CD4-positive, CD25-positive, alpha-beta regulatory T cell (primary cell): ENCODE data around the gene ALDH2. TPM values are rescaled to one million over a fixed set of nuclear protein-coding genes. Genes with fewer than 3 reads are reported as not detected.
"Not testable (repeated sequence)": the region's sequence is repeated elsewhere in the genome, so short reads cannot be mapped to it uniquely, and the experiment has no call there.

Source experiments
- ATAC-seq, 2 donors: fragments of 150-1000 bp; cut with Tn5 transposase; one replicate each; pipeline ENCODE4 v1.10.0; 2021; ENCODE audit warnings: low read depth in 2 of 2, moderate number of reproducible peaks in 2 of 2, moderate library complexity in 1 of 2
- DNase-seq, 3 donors: peaks; one replicate each; pipeline versions ENCODE4 v3.0.0 to v3.0.0-alpha.2; 2012 to 2022; ENCODE audit warnings: mixed read lengths in 1 of 3
- H3K27ac ChIP-seq: one replicate; pipeline ENCODE4 v1.7.0; 2013; ENCODE audit warnings: mild to moderate bottlenecking, low read length; ENCODE audit not compliant: insufficient read depth, poor library complexity, severe bottlenecking
- H3K27me3 ChIP-seq: one replicate; pipeline ENCODE4 v1.7.0; 2013; ENCODE audit warnings: low read length; ENCODE audit not compliant: control insufficient read depth, insufficient read depth
- H3K36me3 ChIP-seq: one replicate; pipeline ENCODE4 v1.7.0; 2013; ENCODE audit warnings: mild to moderate bottlenecking, low read length, moderate library complexity; ENCODE audit not compliant: control insufficient read depth, insufficient read depth
- H3K4me1 ChIP-seq: 2 replicates; pipeline ENCODE4 v1.7.0; 2013; ENCODE audit warnings: mild to moderate bottlenecking, low read length; ENCODE audit not compliant: insufficient read depth, control insufficient read depth, poor library complexity, severe bottlenecking
- H3K4me3 ChIP-seq: one replicate; pipeline ENCODE4 v1.7.0; 2013; ENCODE audit warnings: low read depth, mild to moderate bottlenecking, low read length, moderate library complexity
- H3K9me3 ChIP-seq, 2 experiments: 1 replicate in 1 of 2; 2 replicates in 1 of 2; pipeline ENCODE4 v1.7.0; 2013; ENCODE audit warnings: low read length in 2 of 2, mild to moderate bottlenecking in 1 of 2, moderate library complexity in 1 of 2; ENCODE audit not compliant: control insufficient read depth in 2 of 2
- H3K27ac Mint-ChIP-seq, 3 donors: one replicate each; pipeline ENCODE4 v1.8.0; 2020 to 2022; ENCODE audit warnings: mild to moderate bottlenecking in 3 of 3, mixed read lengths in 3 of 3, moderate library complexity in 2 of 3
- H3K27me3 Mint-ChIP-seq: one replicate; pipeline ENCODE4 v1.8.0; 2022; ENCODE audit warnings: mild to moderate bottlenecking, mixed read lengths
- H3K36me3 Mint-ChIP-seq: one replicate; pipeline ENCODE4 v1.8.0; 2020; ENCODE audit warnings: mixed read lengths
- H3K4me1 Mint-ChIP-seq, 4 donors: one replicate each; pipeline ENCODE4 v1.8.0; 2020 to 2022; ENCODE audit warnings: mixed read lengths in 4 of 4, mild to moderate bottlenecking in 1 of 4
- H3K4me3 Mint-ChIP-seq, 4 donors: one replicate each; pipeline ENCODE4 v1.8.0; 2020 to 2022; ENCODE audit warnings: mild to moderate bottlenecking in 4 of 4, mixed read lengths in 4 of 4, moderate library complexity in 3 of 4
- H3K9me3 Mint-ChIP-seq, 7 donors: one replicate each; pipeline ENCODE4 v1.8.0; 2020 to 2022; ENCODE audit warnings: mixed read lengths in 7 of 7, mild to moderate bottlenecking in 3 of 7, moderate library complexity in 2 of 7
- polyA plus RNA-seq, 4 donors: library from polyadenylated mRNA; unstranded; fragments of 300-500 nt; fragmentation: Illumina TruSeq; gene quantifications; one replicate each; pipeline ENCODE4 v1.2.3, GENCODE V29; 2021
- total RNA-seq: library from RNA; stranded (reverse); gene quantifications from one replicate; pipeline ENCODE4 v1.2.3, GENCODE V29; 2022

ALDH2 gene
- total and polyA plus RNA-seq, 5 donors from 2014 or later = 0.02 to 1.7 (median 0.35) TPM

DNA sequence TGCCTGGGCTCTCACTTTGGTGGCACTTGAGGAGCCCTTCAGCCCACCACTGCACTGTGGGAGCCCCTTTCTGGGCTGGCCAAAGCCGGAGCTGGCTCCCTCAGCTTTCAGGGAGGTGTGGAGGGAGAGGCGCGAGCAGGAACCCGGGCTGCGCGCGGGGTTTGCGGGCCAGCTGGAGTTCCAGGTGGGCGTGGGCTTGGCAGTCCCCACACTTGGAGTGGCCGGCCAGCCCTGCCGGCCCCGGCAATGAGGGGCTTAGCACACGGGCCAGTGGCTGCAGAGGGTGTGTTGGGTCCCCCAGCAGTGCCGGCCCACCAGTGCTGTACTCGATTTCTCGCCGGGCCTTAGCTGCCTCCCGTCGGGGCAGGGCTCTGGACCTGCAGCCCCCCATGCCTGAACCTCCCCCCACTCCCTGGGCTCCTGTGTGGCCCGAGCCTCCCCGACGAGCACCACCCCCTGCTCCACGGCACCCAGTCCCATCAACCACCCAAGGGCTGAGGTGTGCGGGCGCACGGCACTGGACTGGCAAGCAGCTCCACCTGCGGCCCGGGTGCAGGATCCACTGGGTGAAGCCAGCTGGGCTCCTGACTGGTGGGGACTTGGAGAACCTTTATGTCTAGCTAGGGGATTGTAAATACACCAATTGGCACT, 68.9 kb downstream of the ALDH2 start:
- H3K4me3 ChIP-seq, H3K9me3 ChIP-seq, DNase-seq, H3K27me3 Mint-ChIP-seq, H3K9me3 Mint-ChIP-seq, H3K27ac ChIP-seq, H3K27ac Mint-ChIP-seq, H3K4me3 Mint-ChIP-seq, H3K27me3 ChIP-seq, ATAC-seq: not testable (repeated sequence)
- H3K4me1 ChIP-seq = peaks cover 22% of the 10 kb centered on the region
- peaks cover 0 to 49% (median 26%) of the 10 kb centered on the region in 4 donors for H3K4me1 Mint-ChIP-seq
- H3K36me3 ChIP-seq = peaks cover 15% of the 10 kb centered on the region
- H3K36me3 Mint-ChIP-seq = peaks cover 25% of the 10 kb centered on the region

DNA sequence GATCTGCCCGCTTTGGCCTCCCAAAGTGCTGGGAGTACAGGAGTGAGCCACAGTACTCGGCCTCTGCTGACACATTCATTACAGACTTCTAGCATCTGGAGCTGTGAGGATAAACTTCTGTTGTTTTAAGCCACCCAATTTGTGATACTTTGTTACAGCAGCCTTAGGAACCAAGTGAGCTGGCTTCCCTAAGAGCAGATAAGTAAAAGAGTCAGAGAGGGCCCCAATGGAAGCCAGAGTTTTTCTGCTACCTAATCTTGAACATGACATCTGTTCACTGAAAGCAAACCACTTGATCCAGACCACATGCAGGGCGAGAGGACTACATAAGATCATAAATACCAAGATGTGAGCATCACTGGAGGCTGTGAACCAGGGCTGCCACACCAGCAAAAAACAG, 71.6 kb downstream of the ALDH2 start:
- Histone ChIP-seq H3K36me3 (peaks cover 15% of the 10 kb centered on the region), H3K27me3 (no peaks in the 10 kb centered on the region), H3K9me3 (no peaks in the 10 kb centered on the region), H3K4me1 (peaks cover 38% of the 10 kb centered on the region), H3K27ac (no peak overlapping the region), H3K4me3 (no peak overlapping the region)
- H3K4me3 Mint-ChIP-seq = peak overlapping the region in 2 of 4 donors; percentile 2 to 97
- peaks cover 7% of the 10 kb centered on the region for H3K27me3 Mint-ChIP-seq
- H3K4me1 Mint-ChIP-seq = peaks cover 11 to 68% (median 39%) of the 10 kb centered on the region in 4 donors
- no peak for ATAC-seq
- H3K9me3 Mint-ChIP-seq = peaks cover 0 to 5% (median 0%) of the 10 kb centered on the region in 7 donors
- H3K36me3 Mint-ChIP-seq = peaks cover 34% of the 10 kb centered on the region
- DNase-seq = no peak
- peak overlapping the region in 2 of 3 donors; percentile 23 to 35 for H3K27ac Mint-ChIP-seq

DNA sequence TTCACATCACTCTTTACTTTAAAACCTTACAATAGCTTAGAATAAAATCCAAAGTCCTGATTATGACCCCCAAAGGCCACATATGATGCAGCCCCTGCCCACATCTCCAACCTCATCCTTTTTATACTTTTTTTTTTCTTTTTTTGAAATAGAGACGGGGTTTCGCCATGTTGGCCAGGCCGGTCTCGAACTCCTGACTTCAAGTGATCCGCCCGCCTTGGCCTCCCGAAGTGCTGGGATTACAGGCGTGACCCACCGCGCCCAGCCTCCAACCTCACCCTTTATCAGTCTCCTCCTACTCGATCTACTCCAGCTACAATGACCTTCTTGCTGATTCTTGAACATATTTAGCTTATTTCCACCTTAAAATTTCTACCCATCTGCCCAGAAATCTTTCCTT, 74.1 kb downstream of the ALDH2 start:
- Histone ChIP-seq H3K4me3 (peak overlapping the region; percentile 100), H3K9me3 (no peaks in the 10 kb centered on the region), H3K4me1 (peaks cover 46% of the 10 kb centered on the region), H3K27ac (peak overlapping the region; percentile 91), H3K27me3 (no peaks in the 10 kb centered on the region), H3K36me3 (peaks cover 18% of the 10 kb centered on the region)
- peaks cover 19 to 74% (median 47%) of the 10 kb centered on the region in 4 donors for H3K4me1 Mint-ChIP-seq
- H3K27me3 Mint-ChIP-seq = peaks cover 7% of the 10 kb centered on the region
- DNase-seq (no peak), ATAC-seq (no peak)
- H3K36me3 Mint-ChIP-seq = peaks cover 39% of the 10 kb centered on the region
- peak overlapping the region; percentile 91 to 99 (median 99) for H3K27ac Mint-ChIP-seq
- H3K4me3 Mint-ChIP-seq = peak overlapping the region; percentile 97 to 99 (median 98)
- no peaks in the 10 kb centered on the region for H3K9me3 Mint-ChIP-seq

DNA sequence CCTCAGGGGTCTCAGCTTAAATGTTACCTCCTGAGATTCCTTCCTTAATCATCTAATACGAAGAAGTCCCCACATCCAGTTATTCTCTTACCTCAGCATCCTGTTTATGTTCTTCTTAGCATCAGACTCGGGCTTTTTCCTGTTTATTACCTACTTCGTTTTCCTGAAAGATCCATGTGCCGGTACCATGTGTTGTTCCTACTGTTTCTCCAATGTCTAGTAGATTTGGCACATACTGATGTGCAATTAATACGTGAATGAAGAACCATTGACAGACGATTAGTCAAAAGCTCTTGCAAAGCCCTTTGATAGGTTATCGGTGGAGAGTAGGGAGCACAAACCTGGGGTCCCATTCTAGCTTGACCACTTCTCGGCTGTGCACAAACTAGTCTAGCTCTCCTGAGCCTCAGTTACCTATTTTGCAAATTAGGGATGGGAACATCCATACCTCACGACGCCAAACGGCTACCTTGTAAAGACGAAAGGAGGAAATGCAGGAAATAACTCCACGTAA, 74.6 kb downstream of the ALDH2 start:
- Histone ChIP-seq H3K9me3 (no peaks in the 10 kb centered on the region), H3K27ac (peak overlapping the region; percentile 91), H3K4me3 (peak overlapping the region; percentile 100), H3K27me3 (no peaks in the 10 kb centered on the region), H3K4me1 (peaks cover 46% of the 10 kb centered on the region), H3K36me3 (peaks cover 21% of the 10 kb centered on the region)
- Mint-ChIP-seq H3K9me3 (no peaks in the 10 kb centered on the region), H3K4me1 (peaks cover 19 to 73% (median 45%) of the 10 kb centered on the region in 4 donors), H3K27ac (peak overlapping the region; percentile 99 to 100 (median 99)), H3K4me3 (peak overlapping the region; percentile 97 to 99 (median 98)), H3K36me3 (peaks cover 36% of the 10 kb centered on the region), H3K27me3 (peaks cover 7% of the 10 kb centered on the region)
- ATAC-seq = no peak
- DNase-seq = no peak

DNA sequence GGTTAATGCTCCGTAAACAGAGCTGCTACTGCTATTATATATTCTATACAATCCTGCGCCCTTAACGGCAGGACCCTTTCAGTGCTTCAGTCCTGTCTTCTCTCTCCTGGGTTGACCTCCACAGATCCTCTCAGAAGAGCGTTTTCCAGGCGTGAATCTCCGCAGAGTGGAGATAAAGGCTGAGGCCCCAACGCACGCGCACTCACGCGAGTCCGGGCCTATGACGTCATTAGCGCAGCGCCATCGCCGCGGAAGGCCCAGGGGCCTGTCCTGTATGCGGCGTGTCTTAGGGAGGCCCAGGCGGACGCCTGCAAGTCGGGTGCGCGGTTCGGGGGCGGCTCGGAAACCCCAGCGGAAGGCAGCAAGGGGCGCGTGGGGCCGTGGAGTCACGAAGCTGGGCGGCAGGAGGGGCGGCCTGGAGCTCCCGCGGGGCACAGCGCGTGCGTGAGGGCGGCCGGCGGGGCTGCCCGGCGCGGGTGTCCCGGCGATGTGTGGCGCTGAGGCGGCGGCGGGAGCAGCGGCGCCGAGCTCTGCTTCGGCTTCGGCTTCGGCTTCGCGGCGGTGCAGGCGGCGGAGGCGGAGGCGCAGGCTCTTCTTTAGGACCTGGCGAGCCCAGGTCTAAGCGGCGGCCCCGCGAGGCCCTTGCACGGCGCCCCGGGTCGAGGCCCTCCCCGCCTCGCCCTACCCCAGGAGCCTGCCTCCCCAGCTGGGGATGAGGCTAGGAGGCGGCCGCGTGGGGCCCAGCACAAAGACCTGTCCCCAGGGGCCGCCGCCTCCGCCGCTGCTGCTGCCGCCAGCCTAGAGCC, 75.2 kb downstream of the ALDH2 start, which contains the start of gene MAPKAPK5:
MAPKAPK5 (plus strand) TSS at position 479 of the 806 bp plus-strand sequence. CDS start 506 bp downstream, outside the sequence.
- peak within 1 kb of the TSS; percentile 91 for H3K27ac ChIP-seq
- H3K36me3 Mint-ChIP-seq = peaks cover 33% of the 10 kb centered on the region
- peak within 1 kb of the TSS; percentile 99 to 100 (median 99) for H3K27ac Mint-ChIP-seq
- peak; percentile 93 to 96 for ATAC-seq
- H3K4me3 Mint-ChIP-seq = peak within 1 kb of the TSS; percentile 97 to 99 (median 98)
- peaks cover 46% of the 10 kb centered on the region for H3K4me1 ChIP-seq
- peaks cover 24 to 74% (median 46%) of the 10 kb centered on the region in 4 donors for H3K4me1 Mint-ChIP-seq
- peaks cover 21% of the 10 kb centered on the region for H3K36me3 ChIP-seq
- no peaks in the 10 kb centered on the region for H3K9me3 Mint-ChIP-seq
- DNase-seq = peak; percentile 94 to 98 (median 97)
- no peaks in the 10 kb centered on the region for H3K9me3 ChIP-seq
- H3K27me3 ChIP-seq = no peaks in the 10 kb centered on the region
- H3K4me3 ChIP-seq = peak within 1 kb of the TSS; percentile 100
- peaks cover 7% of the 10 kb centered on the region for H3K27me3 Mint-ChIP-seq

DNA sequence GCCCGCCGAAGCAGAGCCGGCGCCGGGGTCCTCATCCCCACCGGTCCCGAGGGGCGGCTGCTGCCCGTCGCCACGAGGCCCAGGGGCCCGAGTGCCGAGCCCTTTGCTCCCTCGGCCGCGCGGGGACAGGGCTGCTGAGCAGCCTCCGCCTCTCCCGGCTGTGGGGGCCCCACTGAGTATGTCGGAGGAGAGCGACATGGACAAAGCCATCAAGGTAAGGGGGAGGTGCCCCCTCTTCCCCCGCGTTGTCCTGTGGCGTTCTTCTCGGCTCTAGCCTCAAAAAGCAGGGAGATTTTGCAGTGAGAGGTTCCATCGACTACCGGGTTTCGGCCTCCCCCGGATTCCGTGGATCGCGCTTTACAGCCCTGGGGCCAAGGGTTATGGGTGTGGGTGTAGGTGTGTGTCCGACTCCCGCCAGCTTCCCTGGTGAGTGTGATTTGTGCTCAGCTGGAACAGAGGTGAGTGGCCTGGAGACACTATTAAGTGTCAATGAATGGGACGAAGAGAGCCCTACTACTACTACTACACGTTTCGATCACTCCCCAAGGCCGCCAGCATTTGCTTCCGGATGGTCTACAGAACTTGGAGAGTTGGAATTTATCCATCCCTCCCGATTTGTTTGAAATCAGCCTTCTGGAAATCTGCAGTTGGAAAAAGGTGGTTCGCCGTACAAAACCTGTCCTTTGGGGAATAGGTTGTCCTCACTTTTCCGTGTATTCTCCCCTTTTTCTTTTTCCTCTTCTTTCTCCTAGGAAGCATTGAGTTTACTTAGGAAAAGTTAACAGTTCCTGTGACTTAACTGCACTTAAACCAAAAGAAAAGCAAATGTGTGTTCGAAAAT, 76.0 kb downstream of the ALDH2 start:
- peak in 1 of 3 donors; percentile 31 for DNase-seq
- Mint-ChIP-seq H3K27ac (peak overlapping the region; percentile 92 to 96 (median 93)), H3K27me3 (peaks cover 7% of the 10 kb centered on the region), H3K36me3 (peaks cover 36% of the 10 kb centered on the region), H3K9me3 (no peaks in the 10 kb centered on the region), H3K4me1 (peaks cover 30 to 76% (median 50%) of the 10 kb centered on the region in 4 donors), H3K4me3 (peak overlapping the region; percentile 93 to 97 (median 94))
- ATAC-seq = peak; percentile 2 to 8
- peaks cover 21% of the 10 kb centered on the region for H3K36me3 ChIP-seq
- H3K9me3 ChIP-seq = no peaks in the 10 kb centered on the region
- peaks cover 46% of the 10 kb centered on the region for H3K4me1 ChIP-seq
- H3K4me3 ChIP-seq = peak overlapping the region; percentile 79
- peak overlapping the region; percentile 91 for H3K27ac ChIP-seq
- no peaks in the 10 kb centered on the region for H3K27me3 ChIP-seq

DNA sequence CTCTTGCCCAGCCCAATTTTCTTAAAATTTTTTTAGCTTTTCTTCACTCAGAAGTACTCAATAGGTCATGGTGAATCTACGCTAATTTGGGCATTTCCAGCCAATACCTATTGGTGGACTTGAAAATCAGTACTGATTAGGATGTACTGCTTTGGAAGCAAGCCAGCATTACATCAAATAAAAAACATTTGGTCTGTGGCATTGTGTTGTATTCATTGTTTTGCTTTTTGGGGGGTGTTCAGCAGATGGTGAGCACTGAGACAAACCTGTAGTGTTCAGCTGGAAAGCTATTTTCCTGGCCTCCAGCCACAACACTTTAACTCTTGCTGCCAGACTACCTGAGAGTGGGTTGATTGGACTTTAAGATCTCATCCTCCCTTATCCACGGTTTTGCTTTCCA, 79.3 kb downstream of the ALDH2 start:
- Histone ChIP-seq H3K36me3 (peaks cover 11% of the 10 kb centered on the region), H3K4me3 (no peak overlapping the region), H3K27me3 (no peaks in the 10 kb centered on the region), H3K4me1 (peaks cover 32% of the 10 kb centered on the region), H3K27ac (no peak overlapping the region), H3K9me3 (no peaks in the 10 kb centered on the region)
- DNase-seq (no peak), ATAC-seq (no peak)
- Mint-ChIP-seq H3K27me3 (peaks cover 7% of the 10 kb centered on the region), H3K4me1 (peaks cover 28 to 59% (median 39%) of the 10 kb centered on the region in 4 donors), H3K9me3 (no peaks in the 10 kb centered on the region), H3K36me3 (peaks cover 24% of the 10 kb centered on the region), H3K27ac (no peak overlapping the region), H3K4me3 (peak overlapping the region in 1 of 4 donors; percentile 41)
